H1 (cell line): ENCODE data around the gene WDR11. TPM values are rescaled to one million over a fixed set of nuclear protein-coding genes. Genes with fewer than 3 reads are reported as not detected.

Source experiments
- CTCF ChIA-PET: fragments of 300-600 bp; sonication (Branson Sonifier 250); formaldehyde crosslinking; loops from one replicate; lab custom pipeline; 2021; ENCODE audit not compliant: partially characterized antibody; lab: Charles Lee
- POLR2A ChIA-PET: fragments of 300-600 bp; sonication (Branson Sonifier 250); formaldehyde crosslinking; loops from one replicate; lab custom pipeline; 2021; ENCODE audit warnings: inconsistent platforms; ENCODE audit not compliant: partially characterized antibody; lab: Charles Lee
- DNase-seq, 2 experiments: peaks; one replicate each; pipeline versions ENCODE4 v3.0.0 to v3.0.0-alpha.2; 2010 to 2022; ENCODE audit warnings: low spot score in 2 of 2, low read depth in 1 of 2, mixed read lengths in 1 of 2
- FAIRE-seq: peaks from 2 replicates; lab custom pipeline; 2011; peaks lifted over from hg19 to GRCh38; lab: Jason Lieb, UNC
- H2AFZ ChIP-seq: 2 replicates; pipeline ENCODE4 v1.8.1; 2012; ENCODE audit warnings: low read length, inconsistent platforms
- H2AK5ac ChIP-seq: 2 replicates; pipeline ENCODE4 v1.6.1; 2013; ENCODE audit warnings: low read depth, low read length
- H2BK120ac ChIP-seq: replicated peaks from 2 replicates; pipeline ENCODE3; 2013; ENCODE audit warnings: low read depth, low read length, inconsistent platforms
- H2BK12ac ChIP-seq: 2 replicates; pipeline ENCODE4 v1.6.1; 2013; ENCODE audit warnings: low read depth, low read length
- H2BK15ac ChIP-seq: 2 replicates; pipeline ENCODE4 v1.6.1; 2013; ENCODE audit warnings: low read length
- H2BK20ac ChIP-seq: 2 replicates; pipeline ENCODE4 v1.6.1; 2013; ENCODE audit warnings: low read length
- H2BK5ac ChIP-seq: 2 replicates; pipeline ENCODE4 v1.6.1; 2013; ENCODE audit warnings: low read depth, low read length
- H3K14ac ChIP-seq: 2 replicates; pipeline ENCODE4 v1.6.1; 2013; ENCODE audit warnings: inconsistent platforms; ENCODE audit not compliant: insufficient read length
- H3K18ac ChIP-seq: 2 replicates; pipeline ENCODE4 v1.6.1; 2013; ENCODE audit warnings: low read length; ENCODE audit errors: extremely low read depth
- H3K23ac ChIP-seq: 2 replicates; pipeline ENCODE4 v1.6.1; 2013; ENCODE audit warnings: inconsistent platforms; ENCODE audit not compliant: insufficient read length
- H3K23me2 ChIP-seq: 2 replicates; pipeline ENCODE4 v1.6.1; 2013; ENCODE audit warnings: low read depth, low read length
- H3K27ac ChIP-seq: 2 replicates; pipeline ENCODE4 v1.6.1; 2011; ENCODE audit warnings: low read depth, low read length, inconsistent platforms
- H3K27me3 ChIP-seq, 4 experiments: replicated peaks in 1 of 4; 1 replicate in 1 of 4; 2 replicates in 3 of 4; pipeline versions ENCODE4 v1.6.1 to v1.8.1; 2011 to 2013; ENCODE audit warnings: low read length in 3 of 4, mild to moderate bottlenecking in 3 of 4, inconsistent platforms in 2 of 4, mixed read lengths in 2 of 4, moderate library complexity in 1 of 4; ENCODE audit not compliant: control insufficient read depth in 3 of 4, insufficient read depth in 3 of 4; ENCODE audit errors: extremely low read depth in 1 of 4
- H3K36me3 ChIP-seq, 4 experiments: 2 replicates each; pipeline versions ENCODE4 v1.6.1 to v1.8.1; 2011 to 2013; ENCODE audit warnings: mild to moderate bottlenecking in 4 of 4, low read length in 3 of 4, moderate library complexity in 2 of 4, control low read depth in 1 of 4, inconsistent platforms in 1 of 4; ENCODE audit not compliant: insufficient read depth in 4 of 4, control insufficient read depth in 2 of 4
- H3K4ac ChIP-seq: replicated peaks from 2 replicates; pipeline ENCODE3; 2013; ENCODE audit warnings: low read length, low read depth, mixed read lengths, inconsistent platforms; ENCODE audit not compliant: insufficient read length
- H3K4me1 ChIP-seq, 4 experiments: replicated peaks in 1 of 4; 1 replicate in 1 of 4; 2 replicates in 3 of 4; pipeline versions ENCODE4 v1.6.1 to v1.8.1; 2011 to 2013; ENCODE audit warnings: low read length in 3 of 4, inconsistent platforms in 2 of 4, mixed read lengths in 1 of 4; ENCODE audit not compliant: insufficient read depth in 4 of 4, control insufficient read depth in 3 of 4
- H3K4me2 ChIP-seq, 2 experiments: 2 replicates each; pipeline versions ENCODE4 v1.6.1 to v1.8.1; 2011 to 2013; ENCODE audit warnings: low read depth in 2 of 2, low read length in 2 of 2, control low read depth in 1 of 2, inconsistent platforms in 1 of 2, mild to moderate bottlenecking in 1 of 2; ENCODE audit not compliant: insufficient read depth in 1 of 2
- H3K4me3 ChIP-seq, 4 experiments: fragments of 200-600, 300-600 bp in 1 of 4; sonication (generic), shearing (Covaris generic), sonication (Bioruptor Twin) in 1 of 4; 2 replicates each; pipeline versions ENCODE4 v1.5.1 to v1.8.1; 2011 to 2016; ENCODE audit warnings: low read length in 4 of 4, low read depth in 3 of 4, control low read depth in 2 of 4, inconsistent platforms in 2 of 4, mild to moderate bottlenecking in 2 of 4, mixed read lengths in 1 of 4, moderate library complexity in 1 of 4; ENCODE audit not compliant: insufficient read depth in 2 of 4; ENCODE audit errors: extremely low read depth in 1 of 4
- H3K56ac ChIP-seq: replicated peaks from 2 replicates; pipeline ENCODE3; 2013; ENCODE audit warnings: low read depth, mild to moderate bottlenecking, mixed read lengths, low read length, inconsistent platforms; ENCODE audit not compliant: insufficient read length
- H3K79me1 ChIP-seq: 2 replicates; pipeline ENCODE4 v1.6.1; 2013; ENCODE audit warnings: low read depth, low read length, control low read depth
- H3K79me2 ChIP-seq, 2 experiments: 2 replicates each; pipeline versions ENCODE4 v1.6.1 to v1.8.1; 2012 to 2013; ENCODE audit warnings: low read length in 2 of 2, mild to moderate bottlenecking in 2 of 2, inconsistent platforms in 1 of 2; ENCODE audit not compliant: insufficient read depth in 2 of 2, control insufficient read depth in 1 of 2
- H3K9ac ChIP-seq, 4 experiments: replicated peaks in 1 of 4; 1 replicate in 1 of 4; 2 replicates in 3 of 4; pipeline versions ENCODE4 v1.6.1 to v1.8.1; 2011 to 2013; ENCODE audit warnings: low read depth in 3 of 4, low read length in 3 of 4, control low read depth in 2 of 4, mild to moderate bottlenecking in 2 of 4, moderate library complexity in 2 of 4, inconsistent platforms in 1 of 4; ENCODE audit errors: extremely low read depth in 1 of 4
- H3K9me3 ChIP-seq, 2 experiments: 2 replicates each; pipeline versions ENCODE4 v1.6.1 to v1.8.1; 2012 to 2013; ENCODE audit warnings: mild to moderate bottlenecking in 2 of 2, moderate library complexity in 2 of 2, control low read depth in 1 of 2, inconsistent platforms in 1 of 2, low read depth in 1 of 2, low read length in 1 of 2, mixed read lengths in 1 of 2; ENCODE audit not compliant: insufficient read depth in 2 of 2
- H4K20me1 ChIP-seq, 2 experiments: replicated peaks in 1 of 2; 2 replicates each; pipeline versions ENCODE3 to v1.8.1; 2011 to 2013; ENCODE audit warnings: inconsistent platforms in 2 of 2, low read length in 2 of 2, mild to moderate bottlenecking in 1 of 2; ENCODE audit not compliant: insufficient read depth in 2 of 2, control insufficient read depth in 1 of 2
- H4K5ac ChIP-seq: 2 replicates; pipeline ENCODE4 v1.6.1; 2013; ENCODE audit warnings: low read length, low read depth, mixed read lengths, inconsistent platforms; ENCODE audit not compliant: insufficient read length
- H4K8ac ChIP-seq: 2 replicates; pipeline ENCODE4 v1.8.0; 2013; ENCODE audit warnings: mild to moderate bottlenecking, moderate library complexity, low read length, inconsistent platforms; ENCODE audit not compliant: insufficient read depth; ENCODE audit errors: extremely low read depth
- H4K91ac ChIP-seq: replicated peaks from 2 replicates; pipeline ENCODE3; 2013; ENCODE audit warnings: low read length, mixed read lengths, inconsistent platforms; ENCODE audit not compliant: insufficient read length
- ATF2 ChIP-seq: IDR thresholded peaks from 2 replicates; pipeline ENCODE4 v1.6.1; 2012; ENCODE audit warnings: low read length, inconsistent platforms
- CEBPB ChIP-seq: IDR thresholded peaks from 2 replicates; pipeline ENCODE4 v1.6.1; 2012; ENCODE audit warnings: low read depth, low read length
- WGBS, 2 experiments: shearing (Covaris generic) in 1 of 2; methylation state at CpG; one replicate each; pipeline versions ENCODE4 v1.1.6 to v1.1.7; 2013 to 2015; ENCODE audit warnings: low lambda C conversion rate in 2 of 2, mixed read lengths in 2 of 2, inconsistent platforms in 1 of 2, low coverage in 1 of 2, missing lambda C conversion rate in 1 of 2; ENCODE audit not compliant: insufficient replicate concordance in 2 of 2, insufficient coverage in 1 of 2, insufficient read length in 1 of 2; ENCODE audit errors: extremely low coverage in 1 of 2, missing lambda C conversion rate in 1 of 2; 5-methylcytosine and 5-hydroxymethylcytosine counted together
- polyA plus RNA-seq, 7 experiments: library from polyadenylated mRNA; depleted of rRNA in 3 of 7; stranded (reverse) in 5 of 7; unstranded in 2 of 7; fragments of >200 nt in 5 of 7; fragments of 200-250 nt in 2 of 7; gene quantifications; 1 replicate in 5 of 7; 2 replicates in 1 of 7; 4 replicates in 1 of 7; pipeline versions ENCODE4 v1.2.1 to v1.2.3, GENCODE V29; 2011 to 2013; ENCODE audit warnings: missing spikeins in 2 of 7, mixed read lengths in 2 of 7
- total RNA-seq: library from RNA; stranded (reverse); fragmentation: NEBNext Ultra II Directional; extraction: Animal tissue kit (Norgen Biotek cat#: 25700); gene quantifications from 2 replicates; pipeline ENCODE4 v1.2.1, GENCODE V29; 2021

Gene WDR11
- total and polyA plus RNA-seq, 2 of the 8 experiments (the other 6 are each of a cell fraction or from before 2014, with no cell fraction given), result 39.7 to 41.9 TPM

GRCh38 chr10:120828763-120829319 lies 22.3 kb upstream of the WDR11 start:
- no peak overlapping the region for H3K18ac ChIP-seq
- H3K23me2 ChIP-seq, result peaks cover 2% of the 10 kb centered on the region; the same call in 1 of the 2 replicates
- peaks cover 0 to 4% (median 0%) of the 10 kb centered on the region in 4 experiments; a peak in 2 of 7 replicates for H3K27me3 ChIP-seq
- no peak overlapping the region for H2AK5ac ChIP-seq
- TF ChIP-seq CEBPB, result no peak
- no peak for TF ChIP-seq ATF2
- H4K91ac ChIP-seq, result no peak overlapping the region
- H2BK5ac ChIP-seq, result no peak overlapping the region
- H3K9me3 ChIP-seq, result no peaks in the 10 kb centered on the region
- H4K8ac ChIP-seq, result no peak overlapping the region
- H3K36me3 ChIP-seq, result no peaks in the 10 kb centered on the region
- FAIRE-seq, result no peak
- H3K4me3 ChIP-seq, result no peak overlapping the region
- no peaks in the 10 kb centered on the region for H4K20me1 ChIP-seq
- no peak overlapping the region for H3K56ac ChIP-seq
- 88% methylated on average over 3 of the region's 3 CpGs; no CpG with 5 or more reads in 1 of the 2 experiments for WGBS, 2 experiments
- no peaks in the 10 kb centered on the region for H3K79me1 ChIP-seq
- no peak overlapping the region for H2AFZ ChIP-seq
- no peak overlapping the region for H2BK120ac ChIP-seq
- DNase-seq, result no peak
- H3K9ac ChIP-seq, result no peak overlapping the region
- no peak overlapping the region for H2BK15ac ChIP-seq
- no peak overlapping the region for H3K4ac ChIP-seq
- ChIA-PET POLR2A (interaction anchor here (0.6 to 0.7 kb wide), 2 partner anchors 273 to 300 kb away, joined by 3 read pairs; no protein-coding TSS in a partner anchor), CTCF (interaction anchor here (0.9 to 1.3 kb wide), 4 partner anchors 9 to 114 kb away, joined by 3 read pairs; partner anchors contain the start of gene WDR11)
- no peak overlapping the region for H3K4me2 ChIP-seq
- no peak overlapping the region for H3K23ac ChIP-seq
- no peak overlapping the region for H2BK12ac ChIP-seq
- H2BK20ac ChIP-seq, result no peak overlapping the region
- peaks cover 1 to 7% (median 5%) of the 10 kb centered on the region in 4 experiments; a peak in 5 of 7 replicates for H3K4me1 ChIP-seq
- H4K5ac ChIP-seq, result no peak overlapping the region
- no peaks in the 10 kb centered on the region for H3K79me2 ChIP-seq
- no peak overlapping the region for H3K27ac ChIP-seq
- H3K14ac ChIP-seq, result no peak overlapping the region
